ENCODE measurements around the gene RNASE7. TPM values are rescaled to one million over a fixed set of nuclear protein-coding genes. Genes with fewer than 3 reads are reported as not detected.

Gene RNASE7
- total RNA-seq, 1 donor from 2014 or later: 12.1 TPM

DNA sequence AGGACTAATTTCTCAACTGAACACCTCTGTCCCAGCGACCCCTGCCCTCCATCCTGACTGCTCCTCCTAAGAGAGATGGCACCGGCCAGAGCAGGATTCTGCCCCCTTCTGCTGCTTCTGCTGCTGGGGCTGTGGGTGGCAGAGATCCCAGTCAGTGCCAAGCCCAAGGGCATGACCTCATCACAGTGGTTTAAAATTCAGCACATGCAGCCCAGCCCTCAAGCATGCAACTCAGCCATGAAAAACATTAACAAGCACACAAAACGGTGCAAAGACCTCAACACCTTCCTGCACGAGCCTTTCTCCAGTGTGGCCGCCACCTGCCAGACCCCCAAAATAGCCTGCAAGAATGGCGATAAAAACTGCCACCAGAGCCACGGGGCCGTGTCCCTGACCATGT lies 756 bp downstream of the RNASE7 start:
- no peak overlapping the region for H3K4me3 ChIP-seq (ENCODE audit: low read depth, low read length)
- no peak for FAIRE-seq

GRCh38 chr14:21043387-21043973 lies 1.3 kb downstream of the RNASE7 start:
- TF ChIP-seq, protein P1, sequence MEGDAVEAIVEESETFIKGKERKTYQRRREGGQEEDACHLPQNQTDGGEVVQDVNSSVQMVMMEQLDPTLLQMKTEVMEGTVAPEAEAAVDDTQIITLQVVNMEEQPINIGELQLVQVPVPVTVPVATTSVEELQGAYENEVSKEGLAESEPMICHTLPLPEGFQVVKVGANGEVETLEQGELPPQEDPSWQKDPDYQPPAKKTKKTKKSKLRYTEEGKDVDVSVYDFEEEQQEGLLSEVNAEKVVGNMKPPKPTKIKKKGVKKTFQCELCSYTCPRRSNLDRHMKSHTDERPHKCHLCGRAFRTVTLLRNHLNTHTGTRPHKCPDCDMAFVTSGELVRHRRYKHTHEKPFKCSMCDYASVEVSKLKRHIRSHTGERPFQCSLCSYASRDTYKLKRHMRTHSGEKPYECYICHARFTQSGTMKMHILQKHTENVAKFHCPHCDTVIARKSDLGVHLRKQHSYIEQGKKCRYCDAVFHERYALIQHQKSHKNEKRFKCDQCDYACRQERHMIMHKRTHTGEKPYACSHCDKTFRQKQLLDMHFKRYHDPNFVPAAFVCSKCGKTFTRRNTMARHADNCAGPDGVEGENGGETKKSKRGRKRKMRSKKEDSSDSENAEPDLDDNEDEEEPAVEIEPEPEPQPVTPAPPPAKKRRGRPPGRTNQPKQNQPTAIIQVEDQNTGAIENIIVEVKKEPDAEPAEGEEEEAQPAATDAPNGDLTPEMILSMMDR (IDR thresholded peaks at IDR 0.05; ENCODE audit: insufficient read depth, low read length, severe bottlenecking): no peak
- Histone ChIP-seq H3K27me3 (ENCODE audit: control insufficient read depth, insufficient read depth, low read length) (no peaks in the 10 kb centered on the region), H3K4me3 (ENCODE audit: low read depth, low read length) (no peak overlapping the region), H3K36me3 (ENCODE audit: control insufficient read depth, insufficient read depth, low read length) (no peaks in the 10 kb centered on the region)
- DNase-seq (ENCODE audit: low read depth): no peak
- FAIRE-seq: no peak

More for the DNA sequence above, 756 bp downstream of the RNASE7 start:
- no peaks in the 10 kb centered on the region for H3K27me3 ChIP-seq (ENCODE audit: control insufficient read depth, insufficient read depth, low read length)
- peak; percentile 27 for DNase-seq (ENCODE audit: low read depth)
- TF ChIP-seq, protein P1 (IDR thresholded peaks at IDR 0.05; ENCODE audit: insufficient read depth, low read length, severe bottlenecking): no peak
- no peaks in the 10 kb centered on the region for H3K36me3 ChIP-seq (ENCODE audit: control insufficient read depth, insufficient read depth, low read length)

DNA sequence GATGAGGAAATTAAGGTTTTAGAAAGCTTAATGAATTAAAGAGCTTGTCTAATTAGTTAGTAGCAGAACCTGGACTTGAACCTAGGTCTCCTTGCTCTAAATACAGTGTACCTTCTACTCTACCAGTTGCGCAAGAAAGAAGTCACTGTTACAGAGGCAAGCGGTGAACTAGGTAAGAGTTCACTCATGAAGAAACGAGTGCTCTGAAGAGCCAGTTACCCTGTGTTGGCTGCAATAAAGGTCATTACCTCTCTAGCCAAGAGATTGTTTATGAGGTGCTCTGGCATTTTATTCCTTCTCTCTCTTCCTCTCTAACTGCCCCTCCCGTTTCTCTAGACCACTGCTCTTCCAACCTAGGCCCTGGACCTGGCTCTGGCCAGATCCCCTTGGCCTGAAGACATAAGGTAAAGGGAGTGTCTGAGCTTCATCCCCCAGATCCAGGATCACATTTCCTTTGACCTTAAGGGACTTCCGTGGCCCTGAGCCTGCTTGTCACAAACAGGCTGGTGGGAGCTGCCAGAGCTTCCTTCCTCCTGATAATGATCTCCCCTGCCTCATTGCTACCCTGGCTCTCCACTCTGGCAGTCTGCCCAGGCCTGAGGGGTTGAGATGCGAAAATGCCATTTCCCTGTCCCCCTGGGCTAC lies 1.9 kb downstream of the RNASE7 start:
- H3K4me3 ChIP-seq (ENCODE audit: low read depth, low read length): no peak overlapping the region
- TF ChIP-seq, protein P1 (IDR thresholded peaks at IDR 0.05; ENCODE audit: insufficient read depth, low read length, severe bottlenecking): no peak
- no peaks in the 10 kb centered on the region for H3K36me3 ChIP-seq (ENCODE audit: control insufficient read depth, insufficient read depth, low read length)
- H3K27me3 ChIP-seq (ENCODE audit: control insufficient read depth, insufficient read depth, low read length): no peaks in the 10 kb centered on the region
- no peak for DNase-seq (ENCODE audit: low read depth)
- FAIRE-seq: no peak

DNA sequence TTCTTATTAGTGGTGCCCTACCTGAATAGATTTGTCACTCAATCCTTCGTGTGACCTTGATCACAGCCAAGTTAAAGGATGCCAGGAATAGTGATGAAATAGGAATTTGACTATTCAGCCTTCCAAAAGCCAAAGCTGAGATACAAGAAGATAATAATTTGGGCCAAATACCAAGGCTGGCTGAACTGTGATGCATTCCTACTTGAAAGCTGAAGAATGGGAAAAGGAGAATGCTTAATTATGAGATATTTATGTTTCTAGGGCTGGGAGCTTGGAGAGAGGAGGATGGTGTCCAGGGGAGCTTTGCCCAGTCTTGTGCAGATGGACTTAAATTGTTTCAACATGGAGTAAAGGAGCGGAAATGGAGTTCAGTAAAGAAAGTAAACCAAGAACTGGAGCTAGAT lies 5.2 kb downstream of the RNASE7 start:
- no peaks in the 10 kb centered on the region for H3K36me3 ChIP-seq (ENCODE audit: control insufficient read depth, insufficient read depth, low read length)
- no peaks in the 10 kb centered on the region for H3K27me3 ChIP-seq (ENCODE audit: control insufficient read depth, insufficient read depth, low read length)
- TF ChIP-seq, protein P1 (IDR thresholded peaks at IDR 0.05; ENCODE audit: insufficient read depth, low read length, severe bottlenecking): no peak
- H3K4me3 ChIP-seq (ENCODE audit: low read depth, low read length): no peak overlapping the region
- FAIRE-seq: no peak
- DNase-seq (ENCODE audit: low read depth): no peak

GRCh38 chr14:21048638-21049037 lies 6.5 kb downstream of the RNASE7 start:
- Histone ChIP-seq H3K4me3 (ENCODE audit: low read depth, low read length) (no peak overlapping the region), H3K27me3 (ENCODE audit: control insufficient read depth, insufficient read depth, low read length) (no peaks in the 10 kb centered on the region), H3K36me3 (ENCODE audit: control insufficient read depth, insufficient read depth, low read length) (no peaks in the 10 kb centered on the region)
- TF ChIP-seq, protein P1 (IDR thresholded peaks at IDR 0.05; ENCODE audit: insufficient read depth, low read length, severe bottlenecking): no peak
- FAIRE-seq (no peak), DNase-seq (ENCODE audit: low read depth) (no peak)

Measured in bronchial epithelial cell (primary cell).